GM06990 (cell line): Measurements from ENCODE around the gene IFT80.
"Not testable (repeated sequence)": the region's sequence is repeated elsewhere in the genome, so short reads cannot be mapped to it uniquely, and the experiment has no call there.

Experiments used
- DNase-seq: peaks from one replicate; pipeline ENCODE4 v3.0.0-alpha.2; 2011; ENCODE audit not compliant: insufficient read length; ENCODE audit errors: extremely low read depth
- H3K27me3 ChIP-seq: replicated peaks from 2 replicates; pipeline ENCODE4 v1.6.0; 2011; ENCODE audit warnings: low read length; ENCODE audit not compliant: control insufficient read depth, insufficient read depth
- H3K36me3 ChIP-seq: 2 replicates; pipeline ENCODE4 v1.5.1; 2011; ENCODE audit warnings: low read length; ENCODE audit not compliant: control insufficient read depth, insufficient read depth
- H3K4me3 ChIP-seq: replicated peaks from 2 replicates; pipeline ENCODE4 v1.5.1; 2011; ENCODE audit warnings: low read depth, mild to moderate bottlenecking, control low read depth, low read length
- CTCF ChIP-seq: IDR thresholded peaks from 2 replicates; pipeline ENCODE4 v1.5.1; 2011; ENCODE audit warnings: low read length, control low read depth, mild to moderate bottlenecking, inconsistent platforms; ENCODE audit not compliant: insufficient read depth, poor library complexity, severe bottlenecking

IFT80 gene

GRCh38 chr3:160245261-160245800 is 153.7 kb downstream of the IFT80 start:
- Histone ChIP-seq H3K4me3 (no peak overlapping the region), H3K27me3 (no peaks in the 10 kb centered on the region), H3K36me3 (no peaks in the 10 kb centered on the region)
- DNase-seq: no peak
- no peak for TF ChIP-seq CTCF

DNA sequence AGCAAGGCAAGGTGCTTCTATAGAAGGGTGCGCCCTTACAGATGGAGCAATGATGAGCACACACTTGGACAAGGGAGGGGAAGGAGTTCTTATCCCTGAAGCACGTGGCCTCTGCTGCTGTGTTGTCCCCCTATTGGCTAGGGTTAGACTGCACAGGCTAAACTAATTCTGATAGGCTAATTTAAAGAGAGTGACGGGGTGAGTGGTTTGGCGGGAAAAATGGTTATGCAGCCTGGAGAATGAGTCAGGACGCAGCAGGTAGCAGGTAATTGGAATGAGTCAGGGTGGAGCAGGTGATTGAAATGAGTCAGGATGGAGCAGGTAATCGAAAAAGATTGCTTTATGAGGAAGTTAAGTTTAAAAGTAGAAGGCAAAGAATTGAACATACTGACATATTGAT is 158.3 kb downstream of the IFT80 start:
- H3K27me3 ChIP-seq, H3K36me3 ChIP-seq, H3K4me3 ChIP-seq, DNase-seq: not testable (repeated sequence)

DNA sequence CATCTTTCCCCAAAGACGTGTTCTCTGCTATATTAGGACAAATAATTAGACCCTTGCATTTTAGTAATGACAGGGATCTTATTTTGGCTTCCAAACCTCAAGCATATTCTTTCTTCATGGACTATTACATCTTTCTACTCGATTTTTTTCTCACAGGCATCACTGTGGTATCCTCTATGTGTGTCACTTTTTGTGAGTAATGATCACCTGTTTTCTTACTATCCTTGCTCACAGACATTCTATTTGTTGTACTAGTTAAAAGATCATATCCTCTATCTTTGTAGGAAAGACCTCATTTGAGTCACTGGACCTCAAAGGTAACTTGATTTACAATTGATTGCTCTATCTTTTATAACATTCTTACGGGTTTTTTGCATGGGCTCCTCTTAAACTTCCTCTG is 167.0 kb downstream of the IFT80 start:
- DNase-seq: no peak
- no peak for TF ChIP-seq CTCF
- Histone ChIP-seq H3K4me3 (no peak overlapping the region), H3K27me3 (no peaks in the 10 kb centered on the region; the same call in 1 of the 2 replicates), H3K36me3 (no peaks in the 10 kb centered on the region)

DNA sequence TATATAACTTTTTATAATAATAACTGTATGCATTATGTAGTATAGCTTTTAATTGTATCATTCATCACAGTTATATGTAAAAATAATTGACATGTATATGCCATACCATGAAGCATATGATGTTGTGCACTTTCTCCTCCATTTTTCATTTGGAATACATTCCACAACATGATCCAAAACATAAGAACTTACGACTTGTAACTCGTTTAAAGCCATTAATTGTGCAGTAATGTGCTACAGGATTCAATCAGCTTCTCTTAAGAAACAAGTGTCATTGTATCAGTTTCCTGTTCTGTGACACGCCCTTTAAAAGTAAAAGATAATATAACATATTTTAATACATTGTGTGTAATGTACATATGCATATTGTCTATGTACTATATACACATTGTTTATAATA is 171.6 kb downstream of the IFT80 start:
- TF ChIP-seq CTCF: no peak
- Histone ChIP-seq H3K27me3 (peaks cover 3% of the 10 kb centered on the region), H3K36me3 (no peaks in the 10 kb centered on the region), H3K4me3 (no peak overlapping the region)
- no peak for DNase-seq

DNA sequence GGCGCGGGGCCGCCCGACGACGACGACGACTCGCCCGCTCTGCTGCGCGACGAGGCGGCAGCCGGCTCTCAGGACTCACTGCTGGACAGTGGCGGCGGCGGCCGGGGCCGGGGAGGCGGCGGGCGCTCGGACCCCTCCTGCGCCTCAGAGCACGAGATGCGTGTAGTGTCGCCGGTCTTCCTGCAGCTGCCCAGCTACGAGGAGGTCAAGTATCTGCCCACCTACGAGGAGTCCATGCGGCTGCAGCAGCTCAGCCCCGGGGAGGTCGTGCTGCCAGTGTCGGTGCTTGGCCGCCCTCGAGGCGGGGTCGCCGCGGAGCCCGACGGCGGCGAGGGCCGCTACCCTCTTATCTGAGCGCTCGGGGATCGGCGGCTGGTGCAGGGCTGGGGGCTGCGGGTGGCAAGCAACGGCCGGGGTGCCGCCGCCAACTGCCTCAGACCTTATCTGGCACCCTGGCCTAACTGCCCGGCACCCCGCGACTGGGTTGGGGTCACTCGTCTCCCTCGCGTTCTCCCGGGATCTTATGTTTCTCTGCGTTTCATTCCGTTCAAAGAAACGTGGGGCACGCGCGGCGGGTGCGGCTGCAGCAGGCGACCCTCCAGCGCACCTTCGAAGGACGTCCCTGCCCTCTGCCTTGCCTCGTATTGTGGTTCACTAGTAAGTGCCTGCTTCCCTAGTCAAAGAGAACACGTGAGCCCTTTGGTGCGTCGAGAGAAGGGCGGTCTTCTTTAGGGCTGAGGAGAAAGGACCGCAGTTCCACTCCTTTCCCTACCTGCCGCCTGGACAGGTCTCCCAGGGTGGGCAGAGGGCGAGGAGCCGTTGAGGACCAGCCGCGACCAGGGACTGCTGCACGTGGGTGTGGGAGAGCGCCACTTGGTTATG is 172.8 kb downstream of the IFT80 start:
- Histone ChIP-seq H3K27me3 (peaks cover 3% of the 10 kb centered on the region), H3K4me3 (peak overlapping the region; percentile 46), H3K36me3 (no peaks in the 10 kb centered on the region)
- peak; percentile 22 for DNase-seq
- no peak for TF ChIP-seq CTCF

GRCh38 chr3:160225176-160226025 is 173.6 kb downstream of the IFT80 start, which contains the start of gene C3orf80:
TSS of gene C3orf80 (plus strand) at chr3:160225422. CDS start at chr3:160225636, 214 bp downstream.
- DNase-seq: peak; percentile 81
- Histone ChIP-seq H3K27me3 (peaks cover 3% of the 10 kb centered on the region), H3K4me3 (peak within 1 kb of the TSS; percentile 55)

More at GRCh38 chr3:160225176-160226025, 173.6 kb downstream of the IFT80 start, which contains the start of gene C3orf80:
- TF ChIP-seq CTCF: no peak
- H3K36me3 ChIP-seq: no peaks in the 10 kb centered on the region
